Measurements from ENCODE around the gene ARSB. TPM values are rescaled to one million over a fixed set of nuclear protein-coding genes. Genes with fewer than 3 reads are reported as not detected.

The ARSB gene
- total RNA-seq, 3 donors from 2014 or later, result 9.8 to 17.6 (median 10.0) TPM

GRCh38 chr5:78843436-78843835, 141.7 kb downstream of the ARSB start:
- intact Hi-C loops (cut with DNase I; ENCODE audit: low total_unique reads), result no loop called here
- no peak for TF ChIP-seq CTCF (IDR thresholded peaks at IDR 0.05)
- TF ChIP-seq POLR2AphosphoS5 (IDR thresholded peaks at IDR 0.05), result no peak
- TF ChIP-seq POLR2A (IDR thresholded peaks at IDR 0.05), result no peak

GRCh38 chr5:78841767-78842166, 143.3 kb downstream of the ARSB start:
- Histone ChIP-seq H3K4me1 (no peaks in the 10 kb centered on the region), H3K36me3 (no peaks in the 10 kb centered on the region), H3K9me3 (peaks cover 0 to 4% of the 10 kb centered on the region in 2 donors), H3K4me3 (no peak overlapping the region), H3K27me3 (no peaks in the 10 kb centered on the region), H3K27ac (no peak overlapping the region)
- no peak for DNase-seq (ENCODE audit: low spot score in 2 of 2)
- intact Hi-C loops (cut with DNase I; ENCODE audit: low total_unique reads), result no loop called here
- TF ChIP-seq POLR2A (IDR thresholded peaks at IDR 0.05) (no peak), CTCF (IDR thresholded peaks at IDR 0.05) (no peak), POLR2AphosphoS5 (IDR thresholded peaks at IDR 0.05) (no peak)

More at GRCh38 chr5:78843436-78843835, 141.7 kb downstream of the ARSB start:
- Histone ChIP-seq H3K9me3 (peaks cover 0 to 4% of the 10 kb centered on the region in 2 donors), H3K36me3 (no peaks in the 10 kb centered on the region), H3K4me3 (no peak overlapping the region), H3K4me1 (no peaks in the 10 kb centered on the region), H3K27me3 (no peaks in the 10 kb centered on the region), H3K27ac (no peak overlapping the region)
- no peak for DNase-seq (ENCODE audit: low spot score in 2 of 2)

- no peak overlapping the region for H3K27ac ChIP-seq
- H3K4me3 ChIP-seq, result no peak overlapping the region
- H3K4me1 ChIP-seq, result no peaks in the 10 kb centered on the region
- no peaks in the 10 kb centered on the region for H3K27me3 ChIP-seq
- intact Hi-C loops (cut with DNase I; ENCODE audit: low total_unique reads), result no loop called here
- TF ChIP-seq POLR2AphosphoS5 (IDR thresholded peaks at IDR 0.05) (no peak), CTCF (IDR thresholded peaks at IDR 0.05) (no peak), POLR2A (IDR thresholded peaks at IDR 0.05) (no peak)
- DNase-seq (ENCODE audit: low spot score in 2 of 2), result no peak
- no peaks in the 10 kb centered on the region for H3K36me3 ChIP-seq
- no peaks in the 10 kb centered on the region for H3K9me3 ChIP-seq
These were observed 146.4 kb downstream of the ARSB start for GRCh38 chr5:78838753-78839152.

- Histone ChIP-seq H3K27ac (no peak overlapping the region), H3K4me1 (no peaks in the 10 kb centered on the region), H3K27me3 (no peaks in the 10 kb centered on the region), H3K9me3 (no peaks in the 10 kb centered on the region), H3K4me3 (no peak overlapping the region), H3K36me3 (no peaks in the 10 kb centered on the region)
- TF ChIP-seq POLR2AphosphoS5 (IDR thresholded peaks at IDR 0.05) (no peak), POLR2A (IDR thresholded peaks at IDR 0.05) (no peak), CTCF (IDR thresholded peaks at IDR 0.05) (no peak)
- intact Hi-C loops (cut with DNase I; ENCODE audit: low total_unique reads), result no loop called here
- DNase-seq (ENCODE audit: low spot score in 2 of 2), result no peak
These were observed 147.3 kb downstream of the ARSB start for GRCh38 chr5:78837836-78838235.

GRCh38 chr5:78835176-78835575, 149.9 kb downstream of the ARSB start:
- intact Hi-C loops (cut with DNase I; ENCODE audit: low total_unique reads), result no loop called here
- Histone ChIP-seq H3K4me3 (no peak overlapping the region), H3K4me1 (no peaks in the 10 kb centered on the region), H3K36me3 (no peaks in the 10 kb centered on the region), H3K9me3 (no peaks in the 10 kb centered on the region), H3K27me3 (no peaks in the 10 kb centered on the region), H3K27ac (no peak overlapping the region)
- DNase-seq (ENCODE audit: low spot score in 2 of 2), result no peak
- TF ChIP-seq CTCF (IDR thresholded peaks at IDR 0.05) (no peak), POLR2AphosphoS5 (IDR thresholded peaks at IDR 0.05) (no peak), POLR2A (IDR thresholded peaks at IDR 0.05) (no peak)

Data from breast epithelium (tissue), 4 donors.